Neural cell (in vitro differentiated cells): ENCODE results near the gene FGD4.

Experiments used
- EP300 ChIP-seq: fragments of 450-650 bp; conservative IDR thresholded peaks from 2 replicates; pipeline ENCODE4 v1.6.1; 2014; ENCODE audit warnings: antibody characterized with exemption, mild to moderate bottlenecking, moderate library complexity; ENCODE audit not compliant: poor library complexity, severe bottlenecking
- POLR2AphosphoS5 ChIP-seq: IDR thresholded peaks from 2 replicates; pipeline ENCODE4 v1.6.1; 2012
- TAF1 ChIP-seq: IDR thresholded peaks from 2 replicates; pipeline ENCODE4 v1.6.1; 2012; ENCODE audit warnings: low read depth
- TF ChIP-seq, protein P1 (sequence below): fragments of 450-650 bp; IDR thresholded peaks from 2 replicates; pipeline ENCODE4 v1.5.1; 2014; ENCODE audit warnings: antibody characterized with exemption, mild to moderate bottlenecking, moderate library complexity; ENCODE audit not compliant: poor library complexity, severe bottlenecking

- TF ChIP-seq, protein P1, sequence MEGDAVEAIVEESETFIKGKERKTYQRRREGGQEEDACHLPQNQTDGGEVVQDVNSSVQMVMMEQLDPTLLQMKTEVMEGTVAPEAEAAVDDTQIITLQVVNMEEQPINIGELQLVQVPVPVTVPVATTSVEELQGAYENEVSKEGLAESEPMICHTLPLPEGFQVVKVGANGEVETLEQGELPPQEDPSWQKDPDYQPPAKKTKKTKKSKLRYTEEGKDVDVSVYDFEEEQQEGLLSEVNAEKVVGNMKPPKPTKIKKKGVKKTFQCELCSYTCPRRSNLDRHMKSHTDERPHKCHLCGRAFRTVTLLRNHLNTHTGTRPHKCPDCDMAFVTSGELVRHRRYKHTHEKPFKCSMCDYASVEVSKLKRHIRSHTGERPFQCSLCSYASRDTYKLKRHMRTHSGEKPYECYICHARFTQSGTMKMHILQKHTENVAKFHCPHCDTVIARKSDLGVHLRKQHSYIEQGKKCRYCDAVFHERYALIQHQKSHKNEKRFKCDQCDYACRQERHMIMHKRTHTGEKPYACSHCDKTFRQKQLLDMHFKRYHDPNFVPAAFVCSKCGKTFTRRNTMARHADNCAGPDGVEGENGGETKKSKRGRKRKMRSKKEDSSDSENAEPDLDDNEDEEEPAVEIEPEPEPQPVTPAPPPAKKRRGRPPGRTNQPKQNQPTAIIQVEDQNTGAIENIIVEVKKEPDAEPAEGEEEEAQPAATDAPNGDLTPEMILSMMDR, result no peak
- no peak for TF ChIP-seq EP300
- no peak for TF ChIP-seq POLR2AphosphoS5
- TF ChIP-seq TAF1, result no peak
Observed at GRCh38 chr12:32644431-32644830, 245.1 kb downstream of the FGD4 start.
